Activated naive CD8-positive, alpha-beta T cell treated with anti-CD3 and anti-CD28 coated beads, Interleukin-2, amount 10 ng/mL, durations not matched to agents 7 days and 5 days (primary cell): Measurements from ENCODE around the gene ERBB4. TPM values are rescaled to one million over a fixed set of nuclear protein-coding genes. Genes with fewer than 3 reads are reported as not detected.

Experiments
- ATAC-seq: fragments of 150-1000 bp; cut with Tn5 transposase; one replicate; pipeline ENCODE4 v1.10.0; 2021; ENCODE audit warnings: low read depth, moderate library complexity
- POLR2A ChIA-PET: fragments of 350-600 bp; sonication (Branson Sonifier 250); formaldehyde crosslinking; loops from one replicate; lab custom pipeline; 2021; ENCODE audit warnings: antibody characterized with exemption; lab: Charles Lee
- DNase-seq: peaks from one replicate; pipeline ENCODE4 v3.0.0; 2021
- H3K27ac Mint-ChIP-seq: one replicate; pipeline ENCODE4 v1.8.0; 2022; ENCODE audit warnings: mild to moderate bottlenecking, mixed read lengths
- H3K27me3 Mint-ChIP-seq: one replicate; pipeline ENCODE4 v1.8.0; 2022; ENCODE audit warnings: mild to moderate bottlenecking, moderate library complexity, mixed read lengths
- H3K36me3 Mint-ChIP-seq: one replicate; pipeline ENCODE4 v1.8.0; 2021; ENCODE audit warnings: mild to moderate bottlenecking, mixed read lengths
- H3K4me1 Mint-ChIP-seq: one replicate; pipeline ENCODE4 v1.8.0; 2021; ENCODE audit warnings: mixed read lengths
- H3K4me3 Mint-ChIP-seq: one replicate; pipeline ENCODE4 v1.8.0; 2022; ENCODE audit warnings: mild to moderate bottlenecking, moderate library complexity, mixed read lengths
- H3K9me3 Mint-ChIP-seq: one replicate; pipeline ENCODE4 v1.8.0; 2021; ENCODE audit warnings: mixed read lengths
- total RNA-seq, 2 experiments: library from RNA; stranded (reverse); gene quantifications; one replicate each; pipeline ENCODE4 v1.2.3, GENCODE V29; 2021

The ERBB4 gene
- total RNA-seq, 2 experiments from 2014 or later: not detected

DNA sequence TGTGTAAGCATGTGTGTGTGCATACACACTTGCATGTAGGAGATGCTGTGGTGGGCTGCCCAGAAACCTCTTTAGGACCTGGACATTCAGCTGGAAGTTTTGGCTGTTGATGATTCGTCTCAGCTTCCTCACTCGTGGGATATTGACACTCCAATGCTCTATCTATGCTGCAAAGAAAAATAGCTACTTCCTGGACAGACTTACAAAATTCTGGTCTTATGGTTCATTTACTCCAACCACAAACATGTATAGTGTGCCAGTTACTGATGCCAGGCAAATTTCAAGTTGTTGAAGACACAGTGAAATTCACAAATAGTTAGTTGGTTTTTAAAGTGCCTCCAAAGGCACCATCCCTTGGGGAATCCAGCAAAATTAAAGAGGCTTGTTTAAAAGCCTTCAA is 1099.6 kb downstream of the ERBB4 start:
- no peaks in the 10 kb centered on the region for H3K9me3 Mint-ChIP-seq
- no peaks in the 10 kb centered on the region for H3K36me3 Mint-ChIP-seq
- H3K4me1 Mint-ChIP-seq: no peaks in the 10 kb centered on the region
- no peaks in the 10 kb centered on the region for H3K27me3 Mint-ChIP-seq
- ATAC-seq: no peak
- DNase-seq: no peak
- POLR2A ChIA-PET: no interaction called here
- no peak overlapping the region for H3K4me3 Mint-ChIP-seq
- H3K27ac Mint-ChIP-seq: no peak overlapping the region

DNA sequence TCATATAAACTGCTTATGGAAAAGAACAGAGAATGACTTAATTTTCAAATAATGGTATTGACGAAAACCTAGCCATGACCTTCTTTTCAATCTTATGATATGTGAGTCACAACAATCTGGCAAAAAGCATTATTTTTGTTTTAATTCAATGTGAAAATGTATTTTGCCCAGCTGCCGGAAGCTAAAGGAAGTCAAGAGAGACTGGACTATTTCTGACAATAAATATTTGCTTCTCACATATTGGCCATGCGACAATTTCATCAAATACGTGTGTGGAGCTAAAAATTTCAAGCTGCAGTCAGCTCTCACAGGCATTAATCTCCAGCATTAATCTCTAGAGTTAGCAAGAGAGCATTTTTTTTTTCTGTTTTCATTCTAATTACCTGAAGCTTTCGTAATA is 1101.2 kb downstream of the ERBB4 start:
- Mint-ChIP-seq H3K27ac (no peak overlapping the region), H3K4me1 (no peaks in the 10 kb centered on the region), H3K27me3 (no peaks in the 10 kb centered on the region), H3K4me3 (no peak overlapping the region), H3K36me3 (no peaks in the 10 kb centered on the region), H3K9me3 (no peaks in the 10 kb centered on the region)
- POLR2A ChIA-PET: no interaction called here
- DNase-seq (no peak), ATAC-seq (no peak)

DNA sequence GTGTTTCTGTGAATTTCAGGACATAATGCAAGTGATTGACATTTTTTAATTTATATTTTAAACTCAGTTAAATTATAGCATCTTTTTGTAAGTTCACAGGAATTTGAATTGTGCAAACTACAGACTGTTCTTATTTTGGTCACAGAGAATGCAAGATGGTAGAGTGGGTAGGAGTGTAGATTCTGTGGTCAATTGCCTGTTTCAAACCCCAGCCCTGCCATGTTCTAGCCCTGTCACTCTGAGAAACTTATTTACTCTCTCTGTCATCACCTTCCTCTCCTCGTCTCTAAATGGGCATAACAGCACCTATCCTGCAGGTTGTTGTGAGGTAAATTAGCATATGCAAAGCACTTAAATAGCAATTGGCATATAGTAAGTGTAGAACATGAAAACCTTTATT is 1102.4 kb downstream of the ERBB4 start:
- DNase-seq (no peak), ATAC-seq (no peak)
- no peaks in the 10 kb centered on the region for H3K27me3 Mint-ChIP-seq
- H3K4me1 Mint-ChIP-seq: no peaks in the 10 kb centered on the region
- H3K9me3 Mint-ChIP-seq: no peaks in the 10 kb centered on the region
- POLR2A ChIA-PET: no interaction called here
- no peak overlapping the region for H3K4me3 Mint-ChIP-seq
- no peak overlapping the region for H3K27ac Mint-ChIP-seq
- no peaks in the 10 kb centered on the region for H3K36me3 Mint-ChIP-seq

DNA sequence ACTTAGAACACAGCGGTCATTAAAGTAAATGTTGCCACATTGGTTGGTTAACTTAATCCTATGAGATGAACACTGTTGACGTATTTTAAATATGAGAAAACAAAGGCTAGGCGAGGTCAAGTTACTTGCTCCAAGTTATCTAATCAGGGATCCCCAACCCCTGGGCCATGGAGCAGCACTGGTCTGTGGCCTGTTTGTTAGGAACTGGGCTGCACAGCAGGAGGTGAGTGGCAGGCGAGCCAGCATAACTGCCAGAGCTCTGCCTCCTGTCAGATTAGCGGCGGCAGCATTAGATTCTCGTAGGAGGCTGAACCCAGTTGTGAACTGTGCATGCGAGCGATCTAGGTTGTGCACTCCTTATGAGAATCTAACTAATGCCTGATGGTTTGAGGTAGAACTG is 1103.3 kb downstream of the ERBB4 start:
- DNase-seq: no peak
- no peaks in the 10 kb centered on the region for H3K4me1 Mint-ChIP-seq
- no peaks in the 10 kb centered on the region for H3K27me3 Mint-ChIP-seq
- no peak overlapping the region for H3K4me3 Mint-ChIP-seq
- H3K36me3 Mint-ChIP-seq: no peaks in the 10 kb centered on the region
- H3K9me3 Mint-ChIP-seq: no peaks in the 10 kb centered on the region
- H3K27ac Mint-ChIP-seq: no peak overlapping the region
- no peak for ATAC-seq
- POLR2A ChIA-PET: no interaction called here

DNA sequence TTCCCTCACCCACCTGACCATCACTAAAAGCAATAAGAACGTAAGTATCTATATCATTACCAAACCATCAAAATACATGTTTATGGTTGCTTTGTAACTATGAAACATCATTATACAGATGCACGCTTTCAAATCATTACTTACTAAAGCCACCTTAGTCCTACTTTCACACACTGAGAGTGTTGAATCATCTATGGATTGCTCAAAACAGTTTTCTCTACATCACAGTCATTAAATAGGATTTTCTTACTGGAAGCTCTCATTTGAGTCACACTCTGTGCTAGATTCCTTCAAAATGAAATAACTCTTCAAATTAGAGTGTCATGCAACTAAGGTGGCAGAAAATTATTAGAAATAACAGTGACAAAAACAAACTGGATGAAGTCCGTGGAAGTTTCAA is 1103.8 kb downstream of the ERBB4 start:
- DNase-seq (no peak), ATAC-seq (no peak)
- Mint-ChIP-seq H3K27me3 (no peaks in the 10 kb centered on the region), H3K4me1 (no peaks in the 10 kb centered on the region), H3K36me3 (no peaks in the 10 kb centered on the region), H3K27ac (no peak overlapping the region), H3K4me3 (no peak overlapping the region), H3K9me3 (no peaks in the 10 kb centered on the region)
- POLR2A ChIA-PET: no interaction called here

DNA sequence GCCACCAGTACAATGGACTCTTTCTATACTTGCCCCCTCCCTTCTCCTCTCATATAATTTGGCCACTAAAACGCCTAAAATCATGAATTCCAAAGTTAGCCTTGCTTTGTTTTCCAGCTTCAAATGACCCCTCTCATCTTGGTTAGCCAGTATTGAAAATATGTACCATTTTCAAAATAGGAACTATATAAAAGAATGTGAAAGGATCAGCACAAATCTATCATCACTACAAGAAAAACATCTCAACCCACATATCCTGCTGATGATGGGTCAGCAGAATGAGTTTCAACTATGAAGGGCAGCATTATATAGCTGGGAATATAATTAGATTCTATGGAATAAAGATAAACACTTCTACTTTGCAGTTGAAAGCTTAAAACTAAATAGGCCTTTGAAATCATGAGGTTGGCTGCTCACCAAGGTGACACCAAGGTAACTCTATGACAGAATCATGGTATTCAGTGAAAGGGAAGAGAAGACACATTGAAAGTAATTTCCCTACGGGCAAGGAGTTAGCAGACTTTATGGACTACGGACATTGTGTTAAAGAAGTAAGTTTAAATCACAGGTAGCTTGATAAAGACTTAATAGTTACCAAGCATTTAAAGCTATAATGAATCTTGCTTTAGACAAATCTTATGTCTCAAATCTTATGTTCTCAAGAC is 1109.2 kb downstream of the ERBB4 start:
- no peaks in the 10 kb centered on the region for H3K9me3 Mint-ChIP-seq
- POLR2A ChIA-PET: no interaction called here
- ATAC-seq (no peak), DNase-seq (no peak)
- H3K36me3 Mint-ChIP-seq: no peaks in the 10 kb centered on the region
- no peak overlapping the region for H3K4me3 Mint-ChIP-seq
- H3K27me3 Mint-ChIP-seq: no peaks in the 10 kb centered on the region
- H3K4me1 Mint-ChIP-seq: no peaks in the 10 kb centered on the region
- no peak overlapping the region for H3K27ac Mint-ChIP-seq

DNA sequence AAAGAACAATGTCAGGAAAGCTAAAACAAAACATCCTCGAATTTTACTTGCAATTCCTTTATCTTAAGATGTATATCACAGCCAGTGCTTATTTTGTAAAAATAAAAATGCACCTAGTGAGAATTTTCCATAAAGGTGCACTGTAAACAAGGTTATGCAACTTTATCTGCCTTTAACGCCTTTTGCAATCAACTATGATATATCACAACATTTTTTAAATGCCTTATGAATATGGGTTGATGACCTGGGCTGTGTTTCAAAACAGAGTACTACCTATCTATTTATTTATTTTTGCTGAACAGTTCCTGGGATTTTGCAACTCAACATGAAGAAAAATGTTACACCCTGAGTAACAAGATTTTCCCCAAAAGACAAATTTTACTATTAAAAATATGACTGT is 1112.4 kb downstream of the ERBB4 start:
- Mint-ChIP-seq H3K36me3 (no peaks in the 10 kb centered on the region), H3K27ac (no peak overlapping the region), H3K9me3 (no peaks in the 10 kb centered on the region), H3K4me1 (no peaks in the 10 kb centered on the region), H3K27me3 (no peaks in the 10 kb centered on the region), H3K4me3 (no peak overlapping the region)
- DNase-seq: no peak
- POLR2A ChIA-PET: no interaction called here
- no peak for ATAC-seq

DNA sequence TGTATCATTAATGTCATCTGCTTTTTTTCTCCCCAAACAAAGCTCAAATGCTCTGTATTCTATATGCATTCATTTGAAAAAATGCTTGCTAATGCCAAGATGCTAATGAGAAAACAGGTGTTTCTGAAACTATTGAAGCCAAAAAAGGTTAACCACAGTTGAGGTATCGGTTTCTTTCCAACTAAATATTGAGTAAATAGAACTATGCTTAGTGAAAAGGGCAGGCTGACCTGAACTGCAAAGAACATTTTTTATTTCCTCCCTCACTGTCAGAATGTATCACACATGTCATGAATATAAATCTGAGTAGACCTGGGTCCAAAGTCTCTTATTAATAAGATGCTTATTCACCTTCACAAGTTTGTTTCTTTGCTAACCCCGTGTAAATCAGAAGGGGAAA is 1115.6 kb downstream of the ERBB4 start:
- Mint-ChIP-seq H3K27me3 (no peaks in the 10 kb centered on the region), H3K27ac (no peak overlapping the region), H3K4me1 (no peaks in the 10 kb centered on the region), H3K36me3 (no peaks in the 10 kb centered on the region), H3K4me3 (no peak overlapping the region), H3K9me3 (no peaks in the 10 kb centered on the region)
- POLR2A ChIA-PET: no interaction called here
- ATAC-seq (no peak), DNase-seq (no peak)

DNA sequence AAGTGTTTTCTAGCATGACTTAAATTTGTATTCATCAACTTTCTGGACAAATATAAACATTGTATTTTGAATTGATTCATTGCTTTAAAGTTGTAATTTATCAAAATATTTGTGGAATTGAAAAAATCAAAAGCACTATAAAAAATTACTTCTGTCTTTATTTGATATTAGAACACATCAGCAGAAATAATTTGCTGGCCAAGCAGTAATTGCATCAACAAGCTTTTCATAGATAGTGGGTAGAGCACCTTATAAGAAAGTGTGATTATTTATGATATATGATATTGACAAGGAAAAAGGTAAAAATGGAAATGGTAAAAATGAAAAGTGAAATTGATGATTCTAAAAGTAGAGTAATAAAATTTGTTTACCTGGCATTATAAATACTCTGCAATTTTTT is 1121.1 kb downstream of the ERBB4 start:
- no peaks in the 10 kb centered on the region for H3K9me3 Mint-ChIP-seq
- no peaks in the 10 kb centered on the region for H3K36me3 Mint-ChIP-seq
- no peak for ATAC-seq
- H3K27me3 Mint-ChIP-seq: no peaks in the 10 kb centered on the region
- H3K4me1 Mint-ChIP-seq: no peaks in the 10 kb centered on the region
- DNase-seq: no peak
- H3K27ac Mint-ChIP-seq: no peak overlapping the region
- POLR2A ChIA-PET: no interaction called here
- no peak overlapping the region for H3K4me3 Mint-ChIP-seq

DNA sequence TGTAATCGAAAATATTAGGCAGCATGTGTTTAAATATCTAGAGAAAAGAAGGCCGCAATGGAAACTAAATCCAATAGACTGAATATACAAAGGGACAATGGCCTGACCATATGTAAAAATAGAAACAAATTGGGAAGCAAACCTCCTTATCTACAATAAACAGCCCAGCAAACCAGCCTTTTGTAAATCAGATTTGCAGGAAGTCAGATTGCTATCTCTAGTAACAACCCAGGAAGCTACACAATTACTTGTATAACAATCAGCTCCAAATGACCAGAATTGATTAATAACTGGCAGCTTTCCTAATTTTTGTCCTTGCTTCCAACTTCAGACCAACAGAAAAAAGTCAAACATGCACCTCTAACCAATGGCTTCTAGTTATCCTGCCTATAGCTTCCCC is 1122.2 kb downstream of the ERBB4 start:
- Mint-ChIP-seq H3K27ac (no peak overlapping the region), H3K9me3 (no peaks in the 10 kb centered on the region), H3K36me3 (no peaks in the 10 kb centered on the region), H3K4me1 (no peaks in the 10 kb centered on the region), H3K4me3 (no peak overlapping the region), H3K27me3 (no peaks in the 10 kb centered on the region)
- no peak for ATAC-seq
- no peak for DNase-seq
- POLR2A ChIA-PET: no interaction called here

DNA sequence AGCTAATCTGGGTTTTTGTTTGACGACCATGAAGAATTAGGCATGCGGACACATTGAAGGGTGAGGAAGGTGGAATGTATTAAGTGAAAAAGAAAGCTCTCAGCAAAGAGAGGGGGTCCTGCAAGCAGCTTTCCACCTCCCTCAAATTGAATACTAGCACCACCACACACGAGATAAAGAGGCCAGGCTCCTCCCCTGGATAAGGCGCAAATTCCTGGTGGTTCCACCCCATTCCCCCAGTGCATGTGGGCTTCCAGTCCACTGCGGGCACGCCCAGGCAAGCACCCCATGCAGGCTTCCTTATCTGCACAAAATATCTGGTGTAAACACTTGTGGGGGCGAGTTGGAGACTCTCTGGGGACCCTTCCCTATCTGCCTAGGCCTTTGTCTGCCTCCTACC is 1124.9 kb downstream of the ERBB4 start:
- Mint-ChIP-seq H3K27me3 (no peaks in the 10 kb centered on the region), H3K4me3 (no peak overlapping the region), H3K4me1 (no peaks in the 10 kb centered on the region), H3K9me3 (no peaks in the 10 kb centered on the region), H3K27ac (no peak overlapping the region), H3K36me3 (no peaks in the 10 kb centered on the region)
- DNase-seq (no peak), ATAC-seq (no peak)
- POLR2A ChIA-PET: no interaction called here

DNA sequence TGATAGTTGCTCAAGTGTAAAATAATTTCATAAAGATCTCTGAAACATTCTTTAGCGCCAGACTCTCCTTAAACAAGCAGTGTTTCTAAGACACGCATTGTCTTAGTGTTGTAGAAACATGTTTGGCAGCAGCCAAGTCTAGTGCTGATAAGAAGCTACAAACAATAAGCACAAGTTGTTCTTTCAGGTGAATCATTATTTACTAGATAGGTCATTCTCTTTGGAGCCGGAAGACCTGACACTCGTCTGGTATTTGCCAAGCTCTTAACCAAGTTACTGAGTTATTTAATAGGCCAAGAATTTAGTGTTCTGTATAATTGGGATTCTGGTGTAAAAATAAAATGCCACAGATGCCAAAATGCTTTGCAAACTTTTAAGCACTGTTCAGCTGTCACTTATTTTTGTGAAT is 1130.1 kb downstream of the ERBB4 start:
- no peak overlapping the region for H3K4me3 Mint-ChIP-seq
- ATAC-seq (no peak), DNase-seq (no peak)
- H3K27ac Mint-ChIP-seq: no peak overlapping the region
- H3K4me1 Mint-ChIP-seq: no peaks in the 10 kb centered on the region
- POLR2A ChIA-PET: no interaction called here
- no peaks in the 10 kb centered on the region for H3K36me3 Mint-ChIP-seq
- H3K27me3 Mint-ChIP-seq: no peaks in the 10 kb centered on the region
- H3K9me3 Mint-ChIP-seq: no peaks in the 10 kb centered on the region

DNA sequence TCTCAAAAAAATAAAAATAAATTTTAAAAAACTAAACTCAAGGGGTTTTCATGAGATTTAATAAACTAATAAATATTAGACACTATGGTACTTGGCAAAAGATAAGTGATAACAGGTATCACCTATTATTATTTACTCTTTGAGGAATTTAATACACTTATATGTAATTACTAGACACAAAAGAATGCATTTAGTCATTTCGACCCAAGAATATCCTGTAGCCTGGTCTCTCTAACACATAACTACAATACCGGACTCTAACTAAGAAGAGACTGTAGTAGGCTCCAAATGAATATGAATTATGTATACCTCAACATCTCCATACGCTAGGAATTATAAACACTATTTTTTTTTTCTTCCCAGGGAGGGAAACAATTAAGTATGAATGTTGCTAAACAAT is 1131.5 kb downstream of the ERBB4 start:
- Mint-ChIP-seq H3K4me1 (no peaks in the 10 kb centered on the region), H3K36me3 (no peaks in the 10 kb centered on the region), H3K27me3 (no peaks in the 10 kb centered on the region), H3K4me3 (no peak overlapping the region), H3K9me3 (no peaks in the 10 kb centered on the region), H3K27ac (no peak overlapping the region)
- POLR2A ChIA-PET: no interaction called here
- ATAC-seq (no peak), DNase-seq (no peak)

DNA sequence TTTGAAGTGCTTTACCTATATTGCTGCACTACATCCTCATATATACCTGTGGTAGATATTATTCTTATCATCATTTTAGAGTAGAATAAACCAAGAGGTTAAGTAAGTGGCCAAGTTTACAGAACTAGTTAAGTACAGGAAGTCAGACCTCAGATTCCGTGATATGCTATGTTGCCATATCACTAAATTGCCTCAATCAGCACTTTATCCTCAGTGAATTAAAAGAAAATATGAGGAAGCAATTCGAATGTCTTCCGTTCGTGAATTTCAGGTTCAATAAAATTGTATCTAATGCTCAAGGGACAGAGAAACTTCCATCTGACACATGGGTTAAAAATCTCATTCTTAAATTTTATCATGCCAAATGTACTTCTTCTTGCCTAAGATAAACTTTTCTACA is 1133.6 kb downstream of the ERBB4 start:
- ATAC-seq (no peak), DNase-seq (no peak)
- H3K4me1 Mint-ChIP-seq: no peaks in the 10 kb centered on the region
- no peaks in the 10 kb centered on the region for H3K9me3 Mint-ChIP-seq
- H3K27ac Mint-ChIP-seq: no peak overlapping the region
- no peaks in the 10 kb centered on the region for H3K27me3 Mint-ChIP-seq
- no peak overlapping the region for H3K4me3 Mint-ChIP-seq
- no peaks in the 10 kb centered on the region for H3K36me3 Mint-ChIP-seq
- POLR2A ChIA-PET: no interaction called here

DNA sequence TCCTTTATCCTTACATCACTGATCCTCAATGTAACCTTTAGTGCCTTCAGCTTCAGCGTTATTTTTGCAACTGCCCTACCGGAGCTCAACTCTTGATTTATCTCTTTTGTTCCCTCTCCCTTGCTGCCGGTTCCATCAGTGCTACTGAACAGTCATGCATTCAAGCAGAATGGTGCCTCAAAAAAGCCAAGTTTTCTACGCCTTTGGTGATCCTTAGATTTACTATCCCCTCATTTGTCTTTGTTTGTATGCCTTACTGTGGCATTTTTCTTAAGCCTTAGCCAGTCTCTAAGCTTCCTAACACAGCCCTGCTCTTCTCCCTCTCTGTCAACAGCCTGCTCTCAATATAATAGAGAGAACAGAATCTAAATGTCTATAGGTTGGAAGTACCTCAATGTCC is 1134.5 kb downstream of the ERBB4 start:
- Mint-ChIP-seq H3K9me3 (no peaks in the 10 kb centered on the region), H3K4me3 (no peak overlapping the region), H3K27me3 (no peaks in the 10 kb centered on the region), H3K36me3 (no peaks in the 10 kb centered on the region), H3K4me1 (no peaks in the 10 kb centered on the region), H3K27ac (no peak overlapping the region)
- ATAC-seq: no peak
- POLR2A ChIA-PET: no interaction called here
- no peak for DNase-seq
